Endothelial cell of umbilical vein (primary cell): ENCODE measurements around the gene SH3BGRL2. TPM values are rescaled to one million over a fixed set of nuclear protein-coding genes. Genes with fewer than 3 reads are reported as not detected.

Experiments
- BruUV-seq: library from RNA; stranded (reverse); fragments of 400-500 nt; replicated peaks from 2 replicates; lab custom pipeline; 2021; lab: Mats Ljungman, UMichigan
- CTCF ChIA-PET: fragments of 300-600, 350-600 bp; sonication (Branson Sonifier 250); formaldehyde crosslinking; loops from one replicate; lab custom pipeline; 2021; ENCODE audit warnings: antibody characterized with exemption, inconsistent platforms; lab: Charles Lee
- POLR2A ChIA-PET: fragments of 300-600, 350-600 bp; sonication (Branson Sonifier 250); formaldehyde crosslinking; loops from one replicate; lab custom pipeline; 2021; ENCODE audit warnings: antibody characterized with exemption, inconsistent platforms; lab: Charles Lee
- DNase-seq: peaks from one replicate; pipeline ENCODE4 v3.0.0-alpha.2; 2011; ENCODE audit warnings: low read depth, low spot score
- FAIRE-seq: peaks from 2 replicates; lab custom pipeline; 2011; peaks lifted over from hg19 to GRCh38; lab: Jason Lieb, UNC
- H2AFZ ChIP-seq: 2 replicates; pipeline ENCODE4 v1.6.0; 2012; ENCODE audit warnings: low read depth, low read length, control low read depth, inconsistent platforms
- H3K27ac ChIP-seq: 2 replicates; pipeline ENCODE4 v1.5.1; 2011; ENCODE audit warnings: low read depth, mild to moderate bottlenecking, control low read depth, low read length, moderate library complexity; ENCODE audit not compliant: insufficient read depth
- H3K27me3 ChIP-seq, 2 experiments: 2 replicates each; pipeline versions ENCODE4 v1.6.0 to v1.6.1; 2011; ENCODE audit warnings: low read length in 2 of 2, mixed read lengths in 1 of 2; ENCODE audit not compliant: control insufficient read depth in 2 of 2, insufficient read depth in 2 of 2
- H3K36me3 ChIP-seq, 2 experiments: 2 replicates in 1 of 2; 3 replicates in 1 of 2; pipeline ENCODE4 v1.5.1; 2011; ENCODE audit warnings: low read length in 2 of 2, mild to moderate bottlenecking in 1 of 2, moderate library complexity in 1 of 2; ENCODE audit not compliant: control insufficient read depth in 2 of 2, insufficient read depth in 2 of 2; ENCODE audit errors: extremely low read depth in 1 of 2
- H3K4me1 ChIP-seq: 3 replicates; pipeline ENCODE4 v1.5.1; 2011; ENCODE audit warnings: mild to moderate bottlenecking, low read length; ENCODE audit not compliant: control insufficient read depth, insufficient read depth; ENCODE audit errors: extremely low read depth
- H3K4me2 ChIP-seq: 2 replicates; pipeline ENCODE4 v1.6.1; 2011; ENCODE audit warnings: low read length, control low read depth, mixed read lengths; ENCODE audit not compliant: insufficient read depth
- H3K4me3 ChIP-seq, 3 experiments: fragments of 200-600 bp in 1 of 3; sonication (generic), shearing (Covaris generic) in 1 of 3; replicated peaks in 1 of 3; 2 replicates each; pipeline ENCODE4 v1.5.1; 2011 to 2016; ENCODE audit warnings: control low read depth in 3 of 3, low read length in 3 of 3, mild to moderate bottlenecking in 2 of 3, inconsistent platforms in 1 of 3, low read depth in 1 of 3, moderate library complexity in 1 of 3; ENCODE audit not compliant: insufficient read depth in 1 of 3
- H3K79me2 ChIP-seq: 2 replicates; pipeline ENCODE4 v1.6.0; 2012; ENCODE audit warnings: low read length, inconsistent platforms; ENCODE audit not compliant: control insufficient read depth, insufficient read depth
- H3K9ac ChIP-seq: replicated peaks from 2 replicates; pipeline ENCODE3; 2011; ENCODE audit warnings: low read length, control low read depth; ENCODE audit not compliant: insufficient read depth; ENCODE audit errors: extremely low read depth
- H3K9me1 ChIP-seq: replicated peaks from 3 replicates; pipeline ENCODE4 v1.6.0; 2011; ENCODE audit warnings: mild to moderate bottlenecking, low read length; ENCODE audit not compliant: control insufficient read depth, insufficient read depth; ENCODE audit errors: extremely low read depth
- H3K9me3 ChIP-seq: replicated peaks from 2 replicates; pipeline ENCODE4 v1.5.1; 2012; ENCODE audit warnings: low read length, inconsistent platforms; ENCODE audit not compliant: control insufficient read depth, insufficient read depth
- H4K20me1 ChIP-seq: replicated peaks from 2 replicates; pipeline ENCODE3; 2011; ENCODE audit warnings: mild to moderate bottlenecking, low read length; ENCODE audit not compliant: control insufficient read depth, insufficient read depth; ENCODE audit errors: extremely low read depth
- CTCF ChIP-seq, 2 donors: IDR thresholded peaks; 1 replicate in 1 of 2; 2 replicates in 1 of 2; pipeline ENCODE4 v1.5.1; 2011; ENCODE audit warnings: low read length in 2 of 2, mild to moderate bottlenecking in 2 of 2, moderate library complexity in 2 of 2, control low read depth in 1 of 2, inconsistent platforms in 1 of 2, low read depth in 1 of 2; ENCODE audit not compliant: insufficient read depth in 1 of 2; ENCODE audit errors: extremely low read depth in 1 of 2
- EZH2 ChIP-seq: IDR thresholded peaks from 2 replicates; pipeline ENCODE4 v1.6.1; 2012; ENCODE audit warnings: borderline replicate concordance, low read depth, mild to moderate bottlenecking, moderate library complexity, low read length, inconsistent platforms; ENCODE audit not compliant: severe bottlenecking
- FOS ChIP-seq: IDR thresholded peaks from 2 replicates; pipeline ENCODE4 v1.6.1; 2011; ENCODE audit warnings: mild to moderate bottlenecking, low read length, moderate library complexity, borderline replicate concordance; ENCODE audit not compliant: insufficient read depth
- GATA2 ChIP-seq: IDR thresholded peaks from 2 replicates; pipeline ENCODE4 v1.7.0; 2011; ENCODE audit warnings: low read depth, mild to moderate bottlenecking, moderate library complexity, mixed read lengths, low read length; ENCODE audit not compliant: insufficient read length, insufficient read depth
- JUN ChIP-seq: IDR thresholded peaks from 2 replicates; pipeline ENCODE4 v1.6.1; 2011; ENCODE audit warnings: borderline replicate concordance, low read depth; ENCODE audit not compliant: insufficient read length, insufficient read depth
- MAX ChIP-seq: IDR thresholded peaks from 2 replicates; pipeline ENCODE4 v1.6.1; 2011; ENCODE audit not compliant: insufficient read depth, insufficient read length
- POLR2A ChIP-seq: IDR thresholded peaks from 2 replicates; pipeline ENCODE4 v1.6.1; 2012; ENCODE audit warnings: low read depth, mild to moderate bottlenecking, control low read depth, low read length
- dilution Hi-C: fragments of 300-500 bp; cut with MboI; formaldehyde crosslinking; loops from one replicate; pipeline ENCODE4 v1.15.0; 2019; ENCODE audit warnings: low sequenced_read_pairs; ENCODE audit not compliant: extremely low pct_ligation_motif_present
- intact Hi-C: fragments of 100-400 bp; cut with micrococcal nuclease; formaldehyde crosslinking; loops from one replicate; pipeline ENCODE4 v1.10.0; 2022
- polyA plus RNA-seq, 4 experiments: library from polyadenylated mRNA; depleted of rRNA in 3 of 4; stranded (reverse) in 3 of 4; unstranded in 1 of 4; fragments of >200 nt; gene quantifications; 2 replicates each; pipeline versions ENCODE4 v1.2.1 to v1.2.3, GENCODE V29; 2011 to 2012; ENCODE audit warnings: missing spikeins in 1 of 4
- total RNA-seq: library from RNA; stranded (reverse); gene quantifications from 2 replicates; pipeline ENCODE4 v1.2.3, GENCODE V29; 2021

The SH3BGRL2 gene
- total and polyA plus RNA-seq, 2 donors (not counting 3 experiments of a cell fraction or from before 2014, with no cell fraction given), result 3.2 to 10.7 TPM

GRCh38 chr6:79614326-79615305, 16.5 kb upstream of the SH3BGRL2 start:
- H3K4me2 ChIP-seq, result no peak overlapping the region
- no peaks in the 10 kb centered on the region for H3K36me3 ChIP-seq
- dilution Hi-C loops (no loop called here), intact Hi-C loops (no loop called here)
- H3K27ac ChIP-seq, result no peak overlapping the region
- no TSS peak for BruUV-seq
- FAIRE-seq (no peak), DNase-seq (peak; percentile 21)
- ChIA-PET POLR2A (no interaction called here), CTCF (interaction anchor here (1.0 to 2.3 kb wide), 3 partner anchors 14 to 19 kb away, joined by 4 to 6 read pairs (median 5); partner anchors contain the start of gene SH3BGRL2)
- no peak overlapping the region for H2AFZ ChIP-seq
- no peaks in the 10 kb centered on the region for H3K9me1 ChIP-seq
- H3K9ac ChIP-seq, result no peak overlapping the region
- no peaks in the 10 kb centered on the region for H3K4me1 ChIP-seq
- no peak overlapping the region for H3K4me3 ChIP-seq
- no peaks in the 10 kb centered on the region for H3K27me3 ChIP-seq
- no peak for TF ChIP-seq JUN
- TF ChIP-seq FOS, result no peak
- no peak for TF ChIP-seq CTCF (IDR thresholded peaks at IDR 0.05; ENCODE audit: extremely low read depth in 1 of 2, insufficient read depth in 1 of 2, low read depth in 1 of 2, low read length in 2 of 2)
- no peak for TF ChIP-seq EZH2
- no peak for TF ChIP-seq POLR2A
- no peak for TF ChIP-seq GATA2
- no peak for TF ChIP-seq MAX
- no peaks in the 10 kb centered on the region for H3K79me2 ChIP-seq
- H4K20me1 ChIP-seq, result no peaks in the 10 kb centered on the region
- H3K9me3 ChIP-seq, result no peaks in the 10 kb centered on the region
